B cell (primary cell): Measurements from ENCODE around the gene THAP8. TPM values are rescaled to one million over a fixed set of nuclear protein-coding genes. Genes with fewer than 3 reads are reported as not detected.

Source experiments
- ATAC-seq: fragments of 200-7000 bp; cut with Tn5 transposase; one replicate; pipeline ENCODE4 v1.10.0; 2021; ENCODE audit warnings: low read depth, mild to moderate bottlenecking, moderate number of reproducible peaks, moderate library complexity
- CTCF ChIA-PET: fragments of 350-600 bp; sonication (Branson Sonifier 250); formaldehyde crosslinking; loops from one replicate; lab custom pipeline; 2021; ENCODE audit warnings: antibody characterized with exemption, inconsistent platforms; lab: Charles Lee
- POLR2A ChIA-PET: fragments of 350-600 bp; sonication (Branson Sonifier 250); formaldehyde crosslinking; loops from one replicate; lab custom pipeline; 2021; ENCODE audit warnings: antibody characterized with exemption; lab: Charles Lee
- DNase-seq: peaks from one replicate; pipeline ENCODE4 v3.0.0; 2013
- H2AFZ ChIP-seq: 2 replicates; pipeline ENCODE4 v1.6.1; 2012; ENCODE audit warnings: mild to moderate bottlenecking, low read depth, low read length; ENCODE audit not compliant: insufficient read depth, poor library complexity, severe bottlenecking
- H3K27ac ChIP-seq, 2 donors: 1 replicate in 1 of 2; 2 replicates in 1 of 2; pipeline ENCODE4 v1.5.1; 2012 to 2013; ENCODE audit warnings: low read length in 2 of 2, mild to moderate bottlenecking in 2 of 2, moderate library complexity in 1 of 2
- H3K27me3 ChIP-seq, 4 experiments: fragments of 200-600 bp in 1 of 4; sonication (generic) in 1 of 4; replicated peaks in 1 of 4; 1 replicate in 2 of 4; 2 replicates in 2 of 4; pipeline versions ENCODE4 v1.6.1 to v1.7.0; 2013 to 2016; ENCODE audit warnings: low read length in 3 of 4, mild to moderate bottlenecking in 2 of 4, mixed read lengths in 1 of 4, moderate library complexity in 1 of 4; ENCODE audit not compliant: insufficient read depth in 4 of 4, control insufficient read depth in 3 of 4; ENCODE audit errors: control extremely low read depth in 1 of 4
- H3K36me3 ChIP-seq, 2 experiments: replicated peaks in 1 of 2; 1 replicate in 1 of 2; 2 replicates in 1 of 2; pipeline versions ENCODE4 v1.6.1 to v1.7.1; 2013; ENCODE audit warnings: low read length in 1 of 2; ENCODE audit not compliant: insufficient read depth in 2 of 2, control insufficient read depth in 1 of 2; ENCODE audit errors: control extremely low read depth in 1 of 2, extremely low read depth in 1 of 2
- H3K4me1 ChIP-seq, 2 donors: fragments of 200-600 bp in 1 of 2; sonication (generic) in 1 of 2; 1 replicate in 1 of 2; 2 replicates in 1 of 2; pipeline versions ENCODE4 v1.5.1 to v1.6.1; 2013 to 2017; ENCODE audit warnings: low read length in 2 of 2; ENCODE audit not compliant: control insufficient read depth in 2 of 2, insufficient read depth in 2 of 2
- H3K4me2 ChIP-seq: replicated peaks from 2 replicates; pipeline ENCODE3; 2012; ENCODE audit warnings: mild to moderate bottlenecking, low read depth, low read length; ENCODE audit not compliant: poor library complexity, severe bottlenecking
- H3K4me3 ChIP-seq, 5 experiments: fragments of 200-600 bp in 1 of 5; sonication (generic) in 1 of 5; 1 replicate in 3 of 5; 2 replicates in 2 of 5; pipeline versions ENCODE4 v1.5.1 to v1.7.0; 2011 to 2016; ENCODE audit warnings: low read length in 4 of 5, mild to moderate bottlenecking in 4 of 5, low read depth in 2 of 5, control low read depth in 1 of 5, moderate library complexity in 1 of 5; ENCODE audit not compliant: insufficient read depth in 1 of 5; ENCODE audit errors: control extremely low read depth in 1 of 5, extremely low read depth in 1 of 5
- H3K79me2 ChIP-seq: fragments of 200-600 bp; sonication (generic); one replicate; pipeline ENCODE4 v1.6.0; 2016; ENCODE audit warnings: low read length; ENCODE audit not compliant: control insufficient read depth, insufficient read depth
- H3K9ac ChIP-seq: fragments of 200-600 bp; sonication (generic); 2 replicates; pipeline ENCODE4 v1.6.1; 2017; ENCODE audit warnings: mild to moderate bottlenecking, low read length, moderate library complexity
- H3K9me3 ChIP-seq, 3 donors: one replicate each; pipeline versions ENCODE4 v1.6.1 to v1.7.1; 2013; ENCODE audit warnings: low read length in 2 of 3; ENCODE audit not compliant: control insufficient read depth in 2 of 3, insufficient read depth in 1 of 3; ENCODE audit errors: control extremely low read depth in 1 of 3
- H4K20me1 ChIP-seq: 2 replicates; pipeline ENCODE4 v1.6.0; 2012; ENCODE audit warnings: mild to moderate bottlenecking, low read length; ENCODE audit not compliant: insufficient read depth, control insufficient read depth, poor library complexity, severe bottlenecking
- H3K27ac Mint-ChIP-seq: one replicate; pipeline ENCODE4 v1.8.0; 2021; ENCODE audit warnings: mixed read lengths
- H3K27me3 Mint-ChIP-seq: one replicate; pipeline ENCODE4 v1.8.0; 2021; ENCODE audit warnings: mixed read lengths
- H3K4me1 Mint-ChIP-seq: one replicate; pipeline ENCODE4 v1.8.0; 2021; ENCODE audit warnings: mixed read lengths
- H3K4me3 Mint-ChIP-seq: one replicate; pipeline ENCODE4 v1.8.0; 2021; ENCODE audit warnings: mixed read lengths
- H3K9me3 Mint-ChIP-seq: one replicate; pipeline ENCODE4 v1.8.0; 2022; ENCODE audit warnings: mixed read lengths; ENCODE audit not compliant: insufficient read depth
- CTCF ChIP-seq: fragments of 200-600 bp; IDR thresholded peaks from one replicate; pipeline ENCODE4 v1.8.0; 2022; ENCODE audit warnings: antibody characterized with exemption, mild to moderate bottlenecking
- EZH2 ChIP-seq: IDR thresholded peaks from 2 replicates; pipeline ENCODE4 v1.6.1; 2012; ENCODE audit warnings: borderline replicate concordance, low read depth, mild to moderate bottlenecking, moderate library complexity, low read length; ENCODE audit not compliant: insufficient read depth, poor library complexity, severe bottlenecking
- WGBS: methylation state at CpG from one replicate; pipeline ENCODE4 v1.1.5; 2013; ENCODE audit warnings: missing lambda C conversion rate; ENCODE audit not compliant: insufficient coverage; 5-methylcytosine and 5-hydroxymethylcytosine counted together
- intact Hi-C: fragments of 100-400 bp; cut with micrococcal nuclease; formaldehyde crosslinking; loops from one replicate; pipeline ENCODE4 v1.10.0; 2022
- polyA plus RNA-seq: library from polyadenylated mRNA; depleted of rRNA; stranded (reverse); fragments of >200 nt; gene quantifications from 2 replicates; pipeline ENCODE4 v1.2.3, GENCODE V29; 2012
- total RNA-seq, 2 donors: library from RNA; stranded (reverse); fragments of 120-200 nt in 1 of 2; gene quantifications; 1 replicate in 1 of 2; 2 replicates in 1 of 2; pipeline versions ENCODE4 v1.2.3 to v1.2.4, GENCODE V29; 2013 to 2022

The THAP8 gene
- total and polyA plus RNA-seq, 2 donors (not counting 1 experiment from before 2014, with no cell fraction given): 4.5 to 5.7 TPM

- no peak for ATAC-seq
These were observed 2.4 kb downstream of the THAP8 start for GRCh38 chr19:36051637-36052036.

GRCh38 chr19:36051236-36051635 is 2.8 kb downstream of the THAP8 start:
- no peak for DNase-seq
- no peak for TF ChIP-seq CTCF
- Histone ChIP-seq H3K9ac (no peak overlapping the region), H3K36me3 (no peaks in the 10 kb centered on the region), H2AFZ (no peak overlapping the region), H3K4me2 (no peak overlapping the region), H4K20me1 (no peaks in the 10 kb centered on the region), H3K9me3 (no peaks in the 10 kb centered on the region), H3K27me3 (no peaks in the 10 kb centered on the region), H3K4me1 (peaks cover 9 to 18% of the 10 kb centered on the region in 2 donors), H3K79me2 (no peaks in the 10 kb centered on the region), H3K27ac (no peak overlapping the region), H3K4me3 (no peak overlapping the region)
- Mint-ChIP-seq H3K4me1 (peaks cover 18% of the 10 kb centered on the region), H3K27ac (no peak overlapping the region), H3K9me3 (no peaks in the 10 kb centered on the region), H3K4me3 (peak overlapping the region; percentile 40), H3K27me3 (no peaks in the 10 kb centered on the region)
- intact Hi-C loops: loop anchor here (5.0 to 10.0 kb wide), 2 partner anchors 124 to 169 kb away; no protein-coding TSS in a partner anchor
- POLR2A ChIA-PET: no interaction called here
- ATAC-seq: no peak
- WGBS: 62% methylated on average over 3 of the region's 3 CpGs
- CTCF ChIA-PET: no interaction called here

More at GRCh38 chr19:36051637-36052036, 2.4 kb downstream of the THAP8 start:
- H3K27me3 Mint-ChIP-seq: no peaks in the 10 kb centered on the region
- intact Hi-C loops: loop anchor here (5.0 to 10.0 kb wide), 2 partner anchors 123 to 169 kb away; no protein-coding TSS in a partner anchor
- H3K27ac ChIP-seq: no peak overlapping the region
- no peaks in the 10 kb centered on the region for H3K9me3 ChIP-seq
- no peak overlapping the region for H2AFZ ChIP-seq
- H3K4me2 ChIP-seq: no peak overlapping the region
- TF ChIP-seq CTCF (no peak), EZH2 (no peak)
- H3K4me3 ChIP-seq: no peak overlapping the region
- peak overlapping the region; percentile 40 for H3K4me3 Mint-ChIP-seq
- ChIA-PET POLR2A (no interaction called here), CTCF (interaction anchor here (1.2 kb wide), 1 partner anchor 93 kb away, joined by 3 read pairs; no protein-coding TSS in a partner anchor)
- H3K9me3 Mint-ChIP-seq: no peaks in the 10 kb centered on the region
- H3K4me1 Mint-ChIP-seq: peaks cover 18% of the 10 kb centered on the region
- peaks cover 9 to 18% of the 10 kb centered on the region in 2 donors for H3K4me1 ChIP-seq
- H3K36me3 ChIP-seq: no peaks in the 10 kb centered on the region
- no peak for DNase-seq
- 100% methylated on average over 1 of the region's 4 CpGs for WGBS
- H3K27me3 ChIP-seq: no peaks in the 10 kb centered on the region
- no peak overlapping the region for H3K9ac ChIP-seq
- no peaks in the 10 kb centered on the region for H4K20me1 ChIP-seq
- no peak overlapping the region for H3K27ac Mint-ChIP-seq
- H3K79me2 ChIP-seq: peaks cover under 1% of the 10 kb centered on the region
